NT2/D1 (cell line): Measurements from ENCODE around the gene ASAP3.
A peak's percentile ranks its signal among the peaks of the same experiment; 100 is the strongest.

Experiments
- DNase-seq: peaks from one replicate; pipeline ENCODE4 v3.0.0-alpha.2; 2011; ENCODE audit warnings: low read depth, low spot score
- H3K27me3 ChIP-seq: 2 replicates; pipeline ENCODE4 v1.6.0; 2011; ENCODE audit warnings: mild to moderate bottlenecking; ENCODE audit not compliant: insufficient read length, insufficient read depth
- H3K36me3 ChIP-seq: 2 replicates; pipeline ENCODE4 v1.6.1; 2011; ENCODE audit warnings: mild to moderate bottlenecking, low read length, mixed read lengths; ENCODE audit not compliant: insufficient read depth, insufficient read length
- H3K4me1 ChIP-seq: 2 replicates; pipeline ENCODE4 v1.5.1; 2011; ENCODE audit not compliant: insufficient read depth, insufficient read length
- H3K4me3 ChIP-seq: 2 replicates; pipeline ENCODE4 v1.5.1; 2011; ENCODE audit warnings: low read depth; ENCODE audit not compliant: insufficient read length
- H3K9ac ChIP-seq: 2 replicates; pipeline ENCODE4 v1.6.0; 2011; ENCODE audit warnings: low read depth; ENCODE audit not compliant: insufficient read length
- H3K9me3 ChIP-seq: 2 replicates; pipeline ENCODE4 v1.5.1; 2011; ENCODE audit warnings: mild to moderate bottlenecking, low read length; ENCODE audit not compliant: insufficient read depth
- SUZ12 ChIP-seq: IDR thresholded peaks from 2 replicates; pipeline ENCODE4 v1.6.1; 2011; ENCODE audit not compliant: insufficient read length, insufficient read depth; ENCODE audit errors: extremely low read depth
- YY1 ChIP-seq: IDR thresholded peaks from 2 replicates; pipeline ENCODE4 v1.6.1; 2011; ENCODE audit not compliant: insufficient read length, insufficient read depth
- ZNF274 ChIP-seq: IDR thresholded peaks from 2 replicates; pipeline ENCODE4 v1.6.1; 2011; ENCODE audit warnings: mild to moderate bottlenecking, low read depth, low read length

The ASAP3 gene

GRCh38 chr1:23403735-23404486 is 80.1 kb downstream of the ASAP3 start:
- Histone ChIP-seq H3K9me3 (no peaks in the 10 kb centered on the region), H3K27me3 (peaks cover 84% of the 10 kb centered on the region), H3K4me1 (no peaks in the 10 kb centered on the region), H3K36me3 (no peaks in the 10 kb centered on the region), H3K4me3 (no peak overlapping the region), H3K9ac (no peak overlapping the region)
- peak; percentile 42 for DNase-seq
- no peak for TF ChIP-seq ZNF274
- no peak for TF ChIP-seq YY1
- TF ChIP-seq SUZ12: no peak

- H3K4me3 ChIP-seq: no peak overlapping the region
- TF ChIP-seq ZNF274 (no peak), SUZ12 (no peak), YY1 (no peak)
- H3K9me3 ChIP-seq: no peaks in the 10 kb centered on the region
- no peaks in the 10 kb centered on the region for H3K36me3 ChIP-seq
- H3K9ac ChIP-seq: no peak overlapping the region
- peaks cover 84% of the 10 kb centered on the region for H3K27me3 ChIP-seq
- DNase-seq: no peak
- no peaks in the 10 kb centered on the region for H3K4me1 ChIP-seq
Measured at GRCh38 chr1:23403355-23403734, 80.6 kb downstream of the ASAP3 start.

- H3K4me1 ChIP-seq: no peaks in the 10 kb centered on the region
- TF ChIP-seq ZNF274 (no peak), SUZ12 (no peak), YY1 (no peak)
- H3K4me3 ChIP-seq: no peak overlapping the region
- peaks cover 84% of the 10 kb centered on the region for H3K27me3 ChIP-seq
- no peaks in the 10 kb centered on the region for H3K9me3 ChIP-seq
- no peaks in the 10 kb centered on the region for H3K36me3 ChIP-seq
- no peak overlapping the region for H3K9ac ChIP-seq
- DNase-seq: no peak
Measured at GRCh38 chr1:23403038-23403336, 81.0 kb downstream of the ASAP3 start.

GRCh38 chr1:23402286-23403037 is 81.5 kb downstream of the ASAP3 start:
- no peak for DNase-seq
- Histone ChIP-seq H3K4me1 (no peaks in the 10 kb centered on the region), H3K27me3 (peaks cover 87% of the 10 kb centered on the region), H3K36me3 (no peaks in the 10 kb centered on the region), H3K9me3 (no peaks in the 10 kb centered on the region), H3K4me3 (no peak overlapping the region), H3K9ac (no peak overlapping the region)
- TF ChIP-seq ZNF274: no peak
- no peak for TF ChIP-seq YY1
- TF ChIP-seq SUZ12: no peak

- Histone ChIP-seq H3K9ac (no peak overlapping the region), H3K4me3 (no peak overlapping the region), H3K9me3 (no peaks in the 10 kb centered on the region), H3K4me1 (no peaks in the 10 kb centered on the region), H3K27me3 (peaks cover 89% of the 10 kb centered on the region), H3K36me3 (no peaks in the 10 kb centered on the region)
- DNase-seq: no peak
- TF ChIP-seq SUZ12 (no peak), ZNF274 (no peak), YY1 (no peak)
Measured at GRCh38 chr1:23401313-23401712, 82.7 kb downstream of the ASAP3 start.

- H3K4me1 ChIP-seq: peaks cover 6% of the 10 kb centered on the region
- no peak for TF ChIP-seq ZNF274
- TF ChIP-seq YY1: no peak
- no peak for TF ChIP-seq SUZ12
- no peaks in the 10 kb centered on the region for H3K9me3 ChIP-seq
- no peak for DNase-seq
- H3K36me3 ChIP-seq: no peaks in the 10 kb centered on the region
- no peak overlapping the region for H3K9ac ChIP-seq
- H3K27me3 ChIP-seq: peaks cover 90% of the 10 kb centered on the region
- no peak overlapping the region for H3K4me3 ChIP-seq
Measured at GRCh38 chr1:23400324-23401114, 83.5 kb downstream of the ASAP3 start.

- Histone ChIP-seq H3K9me3 (no peaks in the 10 kb centered on the region), H3K4me3 (no peak overlapping the region), H3K36me3 (no peaks in the 10 kb centered on the region), H3K27me3 (peaks cover 91% of the 10 kb centered on the region), H3K4me1 (peaks cover 6% of the 10 kb centered on the region), H3K9ac (no peak overlapping the region)
- no peak for DNase-seq
- no peak for TF ChIP-seq SUZ12
- no peak for TF ChIP-seq YY1
- TF ChIP-seq ZNF274: no peak
Measured at GRCh38 chr1:23399229-23399628, 84.8 kb downstream of the ASAP3 start.
